ENCODE measurements around the gene ADD3.
A peak's percentile ranks its signal among the peaks of the same experiment; 100 is the strongest.

ADD3 gene

DNA sequence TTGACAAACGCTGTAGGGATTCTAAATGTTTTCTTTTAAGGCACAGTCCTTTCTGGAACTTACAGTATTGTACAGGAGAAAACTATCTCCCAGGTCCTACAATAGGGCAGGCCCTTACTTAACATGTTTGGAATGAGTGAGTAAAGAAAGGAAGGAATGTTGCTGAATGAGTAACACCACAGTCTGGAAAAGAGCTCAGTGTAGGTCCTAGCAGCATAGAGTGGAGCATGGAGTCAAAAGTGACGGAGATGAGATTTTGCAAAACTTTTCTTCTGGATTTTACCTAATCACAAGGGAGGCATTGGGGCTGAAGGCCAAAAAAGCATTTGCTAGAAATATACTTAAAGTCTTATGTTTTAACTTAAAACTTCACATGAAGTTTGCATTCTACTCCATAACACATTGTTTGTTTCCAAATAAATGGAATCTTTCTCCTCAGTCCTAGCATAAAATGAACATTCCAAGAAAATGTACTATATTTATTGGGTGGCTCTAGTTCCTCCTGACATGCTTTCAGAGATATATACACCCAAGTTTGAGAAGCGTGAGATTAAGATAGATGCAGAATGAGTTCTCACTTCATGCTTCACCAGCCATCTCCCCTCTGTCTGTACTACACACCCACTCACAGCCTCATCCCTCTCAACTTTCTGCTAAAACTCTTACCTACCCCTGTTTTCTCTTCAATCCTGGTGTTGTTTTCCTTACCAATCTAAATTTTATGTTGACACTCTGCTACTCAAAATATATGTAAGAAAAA lies 20.2 kb upstream of the ADD3 start:
- H3K27ac ChIP-seq: peak overlapping the region; percentile 23 to 46
- intact Hi-C loops (cut with DNase I; ENCODE audit: low total_unique reads): no loop called here
- TF ChIP-seq, protein P1, sequence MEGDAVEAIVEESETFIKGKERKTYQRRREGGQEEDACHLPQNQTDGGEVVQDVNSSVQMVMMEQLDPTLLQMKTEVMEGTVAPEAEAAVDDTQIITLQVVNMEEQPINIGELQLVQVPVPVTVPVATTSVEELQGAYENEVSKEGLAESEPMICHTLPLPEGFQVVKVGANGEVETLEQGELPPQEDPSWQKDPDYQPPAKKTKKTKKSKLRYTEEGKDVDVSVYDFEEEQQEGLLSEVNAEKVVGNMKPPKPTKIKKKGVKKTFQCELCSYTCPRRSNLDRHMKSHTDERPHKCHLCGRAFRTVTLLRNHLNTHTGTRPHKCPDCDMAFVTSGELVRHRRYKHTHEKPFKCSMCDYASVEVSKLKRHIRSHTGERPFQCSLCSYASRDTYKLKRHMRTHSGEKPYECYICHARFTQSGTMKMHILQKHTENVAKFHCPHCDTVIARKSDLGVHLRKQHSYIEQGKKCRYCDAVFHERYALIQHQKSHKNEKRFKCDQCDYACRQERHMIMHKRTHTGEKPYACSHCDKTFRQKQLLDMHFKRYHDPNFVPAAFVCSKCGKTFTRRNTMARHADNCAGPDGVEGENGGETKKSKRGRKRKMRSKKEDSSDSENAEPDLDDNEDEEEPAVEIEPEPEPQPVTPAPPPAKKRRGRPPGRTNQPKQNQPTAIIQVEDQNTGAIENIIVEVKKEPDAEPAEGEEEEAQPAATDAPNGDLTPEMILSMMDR (IDR thresholded peaks at IDR 0.05): no peak

DNA sequence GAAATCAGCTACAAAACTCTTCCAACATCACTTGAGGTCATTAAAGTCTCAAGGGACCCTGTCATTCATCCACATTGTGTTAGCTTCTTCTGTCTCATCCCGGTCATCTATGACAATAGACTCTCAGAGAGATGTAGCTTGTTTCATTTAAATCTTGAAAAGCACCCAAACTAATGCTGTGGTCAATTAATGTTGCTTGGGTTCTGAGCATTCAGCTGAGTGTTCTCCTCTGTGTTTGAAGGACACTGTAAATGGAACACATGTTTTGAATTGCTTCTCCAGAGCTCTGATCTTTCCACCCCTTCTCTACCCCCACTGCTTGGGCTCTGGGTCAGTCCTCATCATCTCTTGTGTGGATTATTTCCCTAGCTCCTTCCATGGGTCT lies 19.6 kb upstream of the ADD3 start:
- TF ChIP-seq, protein P1 (IDR thresholded peaks at IDR 0.05): no peak
- Histone ChIP-seq H3K27ac (peak overlapping the region; percentile 23 to 46), H3K4me3 (no peak overlapping the region), H3K36me3 (no peaks in the 10 kb centered on the region), H3K9me3 (no peaks in the 10 kb centered on the region), H3K4me1 (peaks cover 0 to 22% (median 2%) of the 10 kb centered on the region in 4 donors), H3K27me3 (no peaks in the 10 kb centered on the region)
- no peak for DNase-seq
- intact Hi-C loops (cut with DNase I; ENCODE audit: low total_unique reads): no loop called here

More for the DNA sequence above, 20.2 kb upstream of the ADD3 start:
- Histone ChIP-seq H3K27me3 (no peaks in the 10 kb centered on the region), H3K4me1 (peaks cover 0 to 26% (median 2%) of the 10 kb centered on the region in 4 donors), H3K9me3 (no peaks in the 10 kb centered on the region), H3K4me3 (no peak overlapping the region), H3K36me3 (no peaks in the 10 kb centered on the region)
- DNase-seq: no peak

DNA sequence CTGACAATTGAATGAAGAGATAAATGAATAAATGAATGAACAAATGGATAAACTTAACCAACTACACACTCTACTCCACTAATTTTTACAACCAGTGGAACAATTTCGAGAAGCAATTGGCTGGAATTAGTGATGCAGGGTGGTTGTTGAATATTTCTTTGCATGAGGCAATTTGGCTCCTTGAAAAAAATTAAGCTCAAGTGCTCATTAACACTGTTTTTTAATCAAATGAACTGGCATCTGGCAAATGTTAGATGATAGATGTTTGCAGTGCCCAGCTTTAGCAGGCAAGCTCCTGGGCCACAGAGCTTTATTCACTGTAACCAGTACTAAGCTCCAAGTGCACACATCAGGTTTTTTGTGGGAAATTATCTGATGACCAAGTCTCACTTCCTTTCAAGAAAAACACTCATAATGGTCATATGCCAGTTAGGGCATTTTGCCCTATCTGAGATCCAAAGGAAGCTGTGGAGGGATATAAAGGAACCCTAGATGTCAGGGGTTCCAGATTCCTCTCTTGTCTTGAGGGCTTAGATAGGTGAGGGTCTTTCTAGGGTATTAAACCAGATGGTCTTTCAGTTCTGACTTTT lies 16.4 kb upstream of the ADD3 start:
- Histone ChIP-seq H3K9me3 (no peaks in the 10 kb centered on the region), H3K36me3 (no peaks in the 10 kb centered on the region), H3K4me1 (peaks cover 0 to 22% (median 3%) of the 10 kb centered on the region in 4 donors), H3K4me3 (no peak overlapping the region), H3K27ac (no peak overlapping the region), H3K27me3 (no peaks in the 10 kb centered on the region)
- no peak for DNase-seq
- TF ChIP-seq, protein P1 (IDR thresholded peaks at IDR 0.05): no peak
- intact Hi-C loops (cut with DNase I; ENCODE audit: low total_unique reads): no loop called here

DNA sequence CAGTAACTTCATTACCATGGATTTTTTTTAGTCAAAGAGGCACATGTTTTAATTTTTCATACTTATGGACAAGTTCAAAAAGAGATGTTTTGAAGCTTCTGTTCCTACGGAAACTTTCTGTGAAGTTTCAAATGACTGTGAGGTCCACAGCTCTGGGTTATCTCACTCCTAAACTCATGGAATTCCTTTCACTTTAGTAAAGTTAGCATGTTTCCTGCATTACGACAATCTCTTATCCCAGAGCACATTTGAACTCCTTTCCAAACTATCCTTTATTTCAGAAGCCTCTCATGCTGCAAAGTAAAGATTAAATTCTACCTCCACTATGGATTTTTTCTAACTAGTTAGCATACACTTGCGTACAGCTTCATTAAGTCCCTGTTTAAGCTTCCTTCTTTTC lies 15.3 kb upstream of the ADD3 start:
- Histone ChIP-seq H3K36me3 (no peaks in the 10 kb centered on the region), H3K4me3 (no peak overlapping the region), H3K27ac (no peak overlapping the region), H3K27me3 (no peaks in the 10 kb centered on the region), H3K9me3 (no peaks in the 10 kb centered on the region), H3K4me1 (peaks cover 0 to 12% (median 7%) of the 10 kb centered on the region in 4 donors)
- TF ChIP-seq, protein P1 (IDR thresholded peaks at IDR 0.05): no peak
- DNase-seq: no peak
- intact Hi-C loops (cut with DNase I; ENCODE audit: low total_unique reads): no loop called here

DNA sequence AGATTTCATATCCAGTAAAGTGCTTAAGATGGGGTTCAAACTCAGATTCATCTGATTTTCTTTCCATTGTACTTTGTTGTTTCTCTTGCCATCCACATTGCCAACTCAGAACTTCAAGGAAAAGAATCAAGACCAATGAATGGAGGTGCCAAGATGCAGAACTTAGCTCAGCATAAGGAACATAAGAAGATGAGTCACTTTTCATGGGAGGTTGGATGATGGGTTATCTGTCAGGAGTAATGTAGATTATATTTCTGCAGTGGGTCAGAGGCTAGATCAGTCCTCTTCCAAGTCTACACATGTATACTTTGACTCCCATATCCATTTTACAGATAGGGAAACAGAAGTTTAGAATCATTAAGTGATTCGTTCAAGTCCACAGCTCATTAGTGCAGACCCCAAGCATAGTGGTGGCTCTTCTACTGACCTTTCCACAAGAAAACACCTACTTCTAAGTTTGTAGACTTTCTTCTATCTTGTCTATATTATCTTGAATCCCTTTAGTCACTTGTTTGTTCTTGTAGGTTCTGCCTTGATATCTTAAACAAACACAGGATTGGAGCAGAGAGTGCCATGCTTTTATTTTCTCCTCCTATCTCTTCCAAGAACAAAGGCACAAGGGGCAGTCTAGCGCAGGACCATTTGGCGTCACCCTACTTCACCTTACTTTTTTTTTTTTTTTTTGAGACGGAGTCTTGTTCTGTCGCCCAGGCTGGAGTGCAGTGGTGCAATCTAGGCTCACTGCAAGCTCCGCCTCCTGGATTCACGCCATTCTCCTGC lies 14.0 kb upstream of the ADD3 start:
- TF ChIP-seq, protein P1 (IDR thresholded peaks at IDR 0.05): no peak
- H3K27me3 ChIP-seq: no peaks in the 10 kb centered on the region
- DNase-seq: no peak
- peaks cover 0 to 7% (median 2%) of the 10 kb centered on the region in 4 donors for H3K4me1 ChIP-seq
- intact Hi-C loops (cut with DNase I; ENCODE audit: low total_unique reads): no loop called here
- H3K9me3 ChIP-seq: no peaks in the 10 kb centered on the region
- H3K36me3 ChIP-seq: no peaks in the 10 kb centered on the region
- H3K27ac ChIP-seq: no peak overlapping the region
- H3K4me3 ChIP-seq: no peak overlapping the region

All from tibial artery (tissue), 4 donors.